ENCODE measurements around the gene CTRL.

CTRL gene

DNA sequence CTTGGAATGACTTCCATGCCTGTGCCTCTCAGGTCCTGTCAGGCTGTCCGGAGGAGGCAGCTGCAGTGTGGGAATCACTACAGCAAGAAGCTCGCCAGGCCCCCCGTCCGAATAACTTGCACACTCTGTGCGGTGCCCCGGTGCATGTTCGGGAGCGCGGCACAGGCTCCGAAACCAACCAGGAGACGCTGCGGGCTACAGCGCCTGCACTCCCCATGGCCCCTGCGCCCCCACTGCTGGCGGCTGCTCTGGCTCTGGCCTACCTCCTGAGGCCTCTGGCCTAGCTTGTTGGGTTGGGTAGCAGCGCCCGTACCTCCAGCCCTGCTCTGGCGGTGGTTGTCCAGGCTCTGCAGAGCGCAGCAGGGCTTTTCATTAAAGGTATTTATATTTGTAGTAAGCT is 45.7 kb downstream of the CTRL start:
- DNase-seq = no peak

DNA sequence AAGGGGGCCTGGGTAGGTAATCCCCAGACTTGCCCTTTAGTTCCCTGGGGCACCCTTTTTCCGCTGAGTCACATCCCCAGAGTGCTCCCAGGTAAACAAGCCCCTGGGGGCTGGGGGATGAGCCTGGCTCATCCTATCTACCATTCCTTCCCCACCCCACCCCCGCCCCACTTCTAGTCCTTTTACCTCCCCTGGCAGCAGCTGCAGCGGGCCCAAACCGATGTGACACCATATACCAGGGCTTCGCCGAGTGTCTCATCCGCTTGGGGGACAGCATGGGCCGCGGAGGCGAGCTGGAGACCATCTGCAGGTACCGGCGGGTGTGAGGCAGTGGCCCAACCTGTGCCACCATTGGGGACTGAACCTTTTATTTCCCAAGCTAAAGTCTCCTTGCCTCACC is 46.1 kb downstream of the CTRL start:
- DNase-seq = no peak

DNA sequence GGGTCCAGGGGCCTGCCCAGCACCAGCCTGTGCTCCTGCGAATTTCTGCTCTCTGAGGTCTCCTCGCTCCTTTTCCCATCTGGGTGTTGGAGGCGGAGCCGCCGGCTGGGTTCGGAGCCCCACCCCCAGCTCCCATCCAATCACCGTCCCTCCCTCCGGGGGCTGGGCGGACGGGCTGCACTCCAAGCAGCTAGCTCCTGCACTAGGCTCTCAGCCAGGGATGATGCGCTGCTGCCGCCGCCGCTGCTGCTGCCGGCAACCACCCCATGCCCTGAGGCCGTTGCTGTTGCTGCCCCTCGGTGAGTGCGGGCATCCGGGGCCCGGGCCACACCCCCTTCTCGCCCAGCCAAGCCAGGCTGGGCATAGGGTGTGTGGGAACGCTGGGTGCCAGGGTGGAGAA is 47.0 kb downstream of the CTRL start, which contains the start of gene NRN1L:
Gene NRN1L (plus strand): TSS at position 202 of the 400 bp plus-strand sequence. CDS start 19 bp downstream, at position 221.
- peak; percentile 28 for DNase-seq

DNA sequence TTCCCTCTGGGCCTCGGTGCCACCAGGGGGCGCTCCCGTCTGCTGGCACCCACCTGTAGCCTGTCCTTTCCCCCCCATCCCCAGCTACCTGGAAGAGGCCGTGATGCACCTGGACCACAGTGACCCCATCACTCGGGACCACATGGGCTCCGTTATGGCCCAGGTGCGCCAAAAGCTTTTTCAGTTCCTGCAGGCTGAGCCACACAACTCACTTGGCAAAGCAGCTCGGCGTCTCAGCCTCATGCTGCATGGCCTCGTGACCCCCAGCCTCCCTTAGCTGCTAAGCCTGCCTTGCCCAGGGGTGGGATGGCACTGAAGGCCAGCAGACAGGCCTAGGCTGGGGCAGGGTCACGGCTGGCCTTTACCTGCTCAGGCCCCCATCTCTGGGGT is 47.8 kb downstream of the CTRL start:
- no peak for DNase-seq

DNA sequence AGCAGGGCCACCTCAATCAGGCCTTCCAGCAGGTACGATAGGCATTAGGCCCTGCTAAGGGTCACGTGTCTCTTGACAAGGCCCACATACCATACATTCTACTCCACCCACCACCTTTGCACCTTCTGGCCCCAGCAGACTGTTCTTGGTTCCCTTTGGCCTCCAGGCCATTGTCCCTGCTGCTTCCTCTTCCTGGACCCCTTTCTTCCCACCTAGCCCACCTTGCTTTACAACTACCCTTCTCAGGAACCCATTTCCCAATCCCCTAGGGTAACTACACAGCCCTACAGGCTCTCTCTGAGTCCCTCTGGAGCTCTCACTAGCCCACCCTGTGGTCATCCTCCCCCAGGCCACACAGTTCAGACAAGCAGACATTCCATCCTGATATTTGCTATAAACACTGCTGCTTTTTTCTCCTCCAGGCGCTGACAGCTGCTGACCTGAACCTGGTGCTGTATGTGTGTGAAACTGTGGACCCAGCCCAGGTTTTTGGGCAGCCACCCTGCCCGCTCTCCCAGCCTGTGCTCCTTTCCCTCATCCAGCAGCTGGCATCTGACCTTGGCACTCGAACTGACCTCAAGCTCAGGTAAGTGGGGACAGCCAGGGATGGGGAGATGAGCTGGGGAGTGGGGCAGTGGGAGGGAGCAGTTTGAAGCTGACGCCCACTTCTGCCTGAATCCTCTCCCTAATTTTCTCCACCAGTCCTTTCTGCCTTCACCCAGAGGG is 48.4 kb downstream of the CTRL start:
- DNase-seq = no peak

DNA sequence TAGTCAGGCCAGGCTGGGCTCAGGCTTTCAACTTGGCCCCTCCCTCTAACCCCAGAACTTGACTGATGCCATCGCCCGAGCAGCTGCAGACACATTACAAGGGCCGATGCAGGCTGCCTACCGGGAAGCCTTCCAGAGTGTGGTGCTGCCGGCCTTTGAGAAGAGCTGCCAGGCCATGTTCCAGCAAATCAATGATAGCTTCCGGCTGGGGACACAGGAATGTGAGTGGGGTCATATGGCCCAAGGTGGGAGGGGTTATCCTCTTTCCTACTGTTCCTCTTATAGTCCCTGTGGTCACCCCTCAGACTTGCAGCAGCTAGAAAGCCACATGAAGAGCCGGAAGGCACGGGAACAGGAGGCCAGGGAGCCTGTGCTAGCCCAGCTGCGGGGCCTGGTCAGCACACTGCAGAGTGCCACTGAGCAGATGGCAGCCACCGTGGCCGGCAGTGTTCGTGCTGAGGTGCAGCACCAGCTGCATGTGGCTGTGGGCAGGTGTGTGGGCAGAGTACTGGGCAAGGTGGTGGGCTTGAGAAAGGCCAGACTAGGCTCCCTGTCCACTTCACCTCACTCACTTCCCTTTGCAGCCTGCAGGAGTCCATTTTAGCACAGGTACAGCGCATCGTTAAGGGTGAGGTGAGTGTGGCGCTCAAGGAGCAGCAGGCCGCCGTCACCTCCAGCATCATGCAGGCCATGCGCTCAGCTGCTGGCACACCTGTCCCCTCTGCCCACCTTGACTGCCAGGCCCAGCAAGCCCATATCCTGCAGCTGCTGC is 49.1 kb downstream of the CTRL start:
- peak; percentile 81 for DNase-seq

DNA sequence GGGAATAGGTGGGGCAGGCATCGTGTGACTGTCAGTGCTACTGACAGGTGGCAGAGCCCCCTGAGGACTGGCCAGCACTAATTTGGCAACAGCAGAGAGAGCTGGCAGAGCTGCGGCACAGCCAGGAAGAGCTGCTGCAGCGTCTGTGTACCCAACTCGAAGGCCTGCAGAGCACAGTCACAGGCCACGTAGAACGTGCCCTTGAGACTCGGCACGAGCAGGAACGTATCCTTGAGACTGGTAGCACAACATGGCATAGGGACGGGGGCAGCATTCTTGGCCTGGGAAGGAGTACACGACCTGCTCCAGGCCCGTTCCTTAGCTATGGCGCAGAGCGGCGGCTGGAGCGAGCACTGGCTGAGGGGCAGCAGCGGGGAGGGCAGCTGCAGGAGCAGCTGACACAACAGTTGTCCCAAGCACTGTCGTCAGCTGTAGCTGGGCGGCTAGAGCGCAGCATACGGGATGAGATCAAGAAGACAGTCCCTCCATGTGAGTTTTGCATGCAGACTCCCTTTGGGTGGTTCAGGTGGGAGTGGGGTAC is 50.0 kb downstream of the CTRL start:
- peak; percentile 73 for DNase-seq

DNA sequence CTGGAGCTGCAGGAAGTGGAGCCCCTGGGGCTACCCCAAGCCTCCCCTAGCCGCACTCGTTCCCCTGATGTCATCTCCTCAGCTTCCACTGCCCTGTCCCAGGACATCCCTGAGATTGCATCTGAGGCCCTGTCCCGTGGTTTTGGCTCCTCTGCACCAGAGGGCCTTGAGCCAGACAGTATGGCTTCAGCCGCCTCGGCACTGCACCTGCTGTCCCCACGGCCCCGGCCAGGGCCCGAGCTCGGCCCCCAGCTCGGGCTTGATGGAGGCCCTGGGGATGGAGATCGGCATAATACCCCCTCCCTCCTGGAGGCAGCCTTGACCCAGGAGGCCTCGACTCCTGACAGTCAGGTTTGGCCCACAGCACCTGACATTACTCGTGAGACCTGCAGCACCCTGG is 51.1 kb downstream of the CTRL start:
- DNase-seq = no peak

DNA sequence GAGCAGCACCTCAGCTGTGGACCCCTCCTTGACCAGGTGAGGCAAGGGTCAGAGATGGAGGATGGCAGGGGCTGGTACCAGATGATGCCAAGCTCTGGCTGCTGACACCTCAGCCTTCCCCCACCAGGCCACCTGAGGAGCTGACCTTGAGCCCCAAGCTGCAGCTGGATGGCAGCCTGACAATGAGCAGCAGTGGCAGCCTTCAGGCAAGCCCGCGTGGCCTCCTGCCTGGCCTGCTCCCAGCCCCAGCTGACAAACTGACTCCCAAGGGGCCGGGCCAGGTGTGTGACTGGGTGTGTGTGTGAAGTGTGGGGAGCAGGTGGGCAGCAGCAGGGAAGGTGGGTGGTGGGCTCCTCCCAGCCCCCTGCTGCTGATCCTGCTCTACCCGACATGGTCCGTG is 51.7 kb downstream of the CTRL start:
- no peak for DNase-seq

Measured in SHP77 treated with DMSO at 0.1 percent for 48 hours (cell line).